Activated CD8-positive, alpha-beta T cell treated with anti-CD3 and anti-CD28 coated beads for 36 hours (primary cell): Measurements from ENCODE around the gene KIAA1328. TPM values are rescaled to one million over a fixed set of nuclear protein-coding genes. Genes with fewer than 3 reads are reported as not detected.

ENCODE experiments used
- ATAC-seq: fragments of 200-7000 bp; cut with Tn5 transposase; one replicate; pipeline ENCODE4 v1.10.0; 2021; ENCODE audit warnings: mild to moderate bottlenecking, moderate library complexity
- CTCF ChIA-PET: fragments of 350-600 bp; sonication (Branson Sonifier 250); formaldehyde crosslinking; loops from one replicate; lab custom pipeline; 2021; ENCODE audit warnings: antibody characterized with exemption; lab: Charles Lee
- POLR2A ChIA-PET: fragments of 350-600 bp; sonication (Branson Sonifier 250); formaldehyde crosslinking; loops from one replicate; lab custom pipeline; 2021; ENCODE audit warnings: antibody characterized with exemption; lab: Charles Lee
- DNase-seq: peaks from one replicate; pipeline ENCODE4 v3.0.0-alpha.2; 2020
- H3K27ac Mint-ChIP-seq: one replicate; pipeline ENCODE4 v1.8.0; 2021; ENCODE audit warnings: mild to moderate bottlenecking, mixed read lengths
- H3K27me3 Mint-ChIP-seq: one replicate; pipeline ENCODE4 v1.8.0; 2021; ENCODE audit warnings: mixed read lengths
- H3K36me3 Mint-ChIP-seq: one replicate; pipeline ENCODE4 v1.8.0; 2021; ENCODE audit warnings: low read depth, mixed read lengths
- H3K4me1 Mint-ChIP-seq: one replicate; pipeline ENCODE4 v1.8.0; 2021; ENCODE audit warnings: low read depth, mixed read lengths
- H3K4me3 Mint-ChIP-seq: one replicate; pipeline ENCODE4 v1.8.0; 2021; ENCODE audit warnings: mild to moderate bottlenecking, moderate library complexity, mixed read lengths
- H3K9me3 Mint-ChIP-seq: one replicate; pipeline ENCODE4 v1.8.0; 2021; ENCODE audit warnings: mixed read lengths
- intact Hi-C: fragments of 100-400 bp; cut with micrococcal nuclease; formaldehyde crosslinking; loops from one replicate; pipeline ENCODE4 v1.10.0; 2022
- total RNA-seq, 2 experiments: library from RNA; stranded (reverse); gene quantifications; one replicate each; pipeline ENCODE4 v1.2.3, GENCODE V29; 2021
- TF ChIP-seq, protein P1 (sequence below): fragments of 200-600 bp; IDR thresholded peaks from one replicate; pipeline ENCODE4 v1.8.0; 2022; ENCODE audit warnings: antibody characterized with exemption, mild to moderate bottlenecking

The KIAA1328 gene
- total RNA-seq, 2 experiments from 2014 or later, result 5.9 to 6.1 TPM

DNA sequence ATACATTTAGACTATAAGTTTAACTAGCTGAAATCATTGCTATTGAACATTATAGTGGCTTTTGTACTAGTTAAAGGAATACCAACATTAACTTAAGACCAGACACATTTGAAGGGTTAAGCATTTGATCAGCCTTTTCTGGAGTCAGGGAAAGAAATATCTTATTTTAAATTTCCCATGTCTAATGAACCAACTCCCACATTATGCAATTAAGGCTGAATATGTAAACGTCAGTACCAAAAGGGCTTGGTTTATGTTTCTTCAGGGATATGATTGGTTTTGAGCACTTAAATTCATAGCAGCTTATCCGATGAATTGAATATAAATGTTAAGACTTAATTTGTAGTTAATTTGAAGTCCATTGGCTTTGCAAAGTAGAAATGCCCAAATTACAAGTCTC, 344.5 kb downstream of the KIAA1328 start:
- intact Hi-C loops, result no loop called here
- POLR2A ChIA-PET, result no interaction called here
- peaks cover 10% of the 10 kb centered on the region for H3K36me3 Mint-ChIP-seq

GRCh38 chr18:37175727-37176620, 347.0 kb downstream of the KIAA1328 start:
- Mint-ChIP-seq H3K9me3 (no peaks in the 10 kb centered on the region), H3K36me3 (peaks cover 10% of the 10 kb centered on the region), H3K4me1 (no peaks in the 10 kb centered on the region), H3K27ac (no peak overlapping the region), H3K27me3 (no peaks in the 10 kb centered on the region), H3K4me3 (no peak overlapping the region)
- TF ChIP-seq, protein P1, sequence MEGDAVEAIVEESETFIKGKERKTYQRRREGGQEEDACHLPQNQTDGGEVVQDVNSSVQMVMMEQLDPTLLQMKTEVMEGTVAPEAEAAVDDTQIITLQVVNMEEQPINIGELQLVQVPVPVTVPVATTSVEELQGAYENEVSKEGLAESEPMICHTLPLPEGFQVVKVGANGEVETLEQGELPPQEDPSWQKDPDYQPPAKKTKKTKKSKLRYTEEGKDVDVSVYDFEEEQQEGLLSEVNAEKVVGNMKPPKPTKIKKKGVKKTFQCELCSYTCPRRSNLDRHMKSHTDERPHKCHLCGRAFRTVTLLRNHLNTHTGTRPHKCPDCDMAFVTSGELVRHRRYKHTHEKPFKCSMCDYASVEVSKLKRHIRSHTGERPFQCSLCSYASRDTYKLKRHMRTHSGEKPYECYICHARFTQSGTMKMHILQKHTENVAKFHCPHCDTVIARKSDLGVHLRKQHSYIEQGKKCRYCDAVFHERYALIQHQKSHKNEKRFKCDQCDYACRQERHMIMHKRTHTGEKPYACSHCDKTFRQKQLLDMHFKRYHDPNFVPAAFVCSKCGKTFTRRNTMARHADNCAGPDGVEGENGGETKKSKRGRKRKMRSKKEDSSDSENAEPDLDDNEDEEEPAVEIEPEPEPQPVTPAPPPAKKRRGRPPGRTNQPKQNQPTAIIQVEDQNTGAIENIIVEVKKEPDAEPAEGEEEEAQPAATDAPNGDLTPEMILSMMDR, result no peak
- POLR2A ChIA-PET, result no interaction called here
- CTCF ChIA-PET, result no interaction called here
- intact Hi-C loops, result no loop called here
- DNase-seq (no peak), ATAC-seq (no peak)

More for the DNA sequence above, 344.5 kb downstream of the KIAA1328 start:
- H3K4me1 Mint-ChIP-seq, result no peaks in the 10 kb centered on the region
- CTCF ChIA-PET, result no interaction called here
- ATAC-seq (no peak), DNase-seq (no peak)
- H3K4me3 Mint-ChIP-seq, result no peak overlapping the region
- TF ChIP-seq, protein P1, result no peak
- no peaks in the 10 kb centered on the region for H3K9me3 Mint-ChIP-seq
- H3K27me3 Mint-ChIP-seq, result no peaks in the 10 kb centered on the region
- H3K27ac Mint-ChIP-seq, result no peak overlapping the region

- H3K36me3 Mint-ChIP-seq, result peaks cover 10% of the 10 kb centered on the region
- TF ChIP-seq, protein P1, result no peak
- no peaks in the 10 kb centered on the region for H3K9me3 Mint-ChIP-seq
- H3K27me3 Mint-ChIP-seq, result no peaks in the 10 kb centered on the region
- intact Hi-C loops, result no loop called here
- no peak for ATAC-seq
- no peak overlapping the region for H3K4me3 Mint-ChIP-seq
- POLR2A ChIA-PET, result no interaction called here
- H3K4me1 Mint-ChIP-seq, result no peaks in the 10 kb centered on the region
- no peak for DNase-seq
- CTCF ChIA-PET, result no interaction called here
- no peak overlapping the region for H3K27ac Mint-ChIP-seq
These were observed 347.7 kb downstream of the KIAA1328 start for GRCh38 chr18:37176621-37176934.

GRCh38 chr18:37179384-37179783, 350.5 kb downstream of the KIAA1328 start:
- Mint-ChIP-seq H3K4me3 (no peak overlapping the region), H3K27ac (no peak overlapping the region), H3K9me3 (no peaks in the 10 kb centered on the region), H3K36me3 (peaks cover 5% of the 10 kb centered on the region), H3K4me1 (no peaks in the 10 kb centered on the region), H3K27me3 (no peaks in the 10 kb centered on the region)
- DNase-seq (no peak), ATAC-seq (no peak)
- ChIA-PET CTCF (no interaction called here), POLR2A (no interaction called here)
- intact Hi-C loops, result no loop called here
- TF ChIP-seq, protein P1, result no peak

DNA sequence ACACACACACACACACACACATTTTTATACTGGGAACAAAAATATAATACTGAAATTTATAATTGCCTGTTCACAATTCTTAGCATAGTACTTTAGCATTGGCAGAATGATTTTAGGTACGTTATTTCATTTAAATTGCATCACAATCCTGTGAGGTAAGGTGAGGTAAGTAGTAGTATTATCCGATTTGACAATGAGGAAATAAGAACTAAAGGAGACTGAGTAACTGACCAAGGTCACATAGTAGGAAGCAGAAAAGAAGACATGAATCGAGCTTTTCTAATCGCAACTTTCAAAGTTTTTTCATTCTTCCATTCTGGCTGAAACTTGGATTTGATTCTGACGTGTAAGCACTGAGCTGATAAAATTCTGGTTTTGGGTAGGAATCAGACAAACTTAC, 351.2 kb downstream of the KIAA1328 start:
- no peaks in the 10 kb centered on the region for H3K4me1 Mint-ChIP-seq
- no peak for ATAC-seq

More for the DNA sequence above, 351.2 kb downstream of the KIAA1328 start:
- ChIA-PET CTCF (no interaction called here), POLR2A (no interaction called here)
- H3K27ac Mint-ChIP-seq, result no peak overlapping the region
- no peak for DNase-seq
- H3K4me3 Mint-ChIP-seq, result no peak overlapping the region
- intact Hi-C loops, result no loop called here
- peaks cover 2% of the 10 kb centered on the region for H3K36me3 Mint-ChIP-seq
- H3K9me3 Mint-ChIP-seq, result no peaks in the 10 kb centered on the region
- TF ChIP-seq, protein P1, result no peak
- H3K27me3 Mint-ChIP-seq, result no peaks in the 10 kb centered on the region
